Measurements from ENCODE around the gene SPP1.
A peak's percentile ranks its signal among the peaks of the same experiment; 100 is the strongest.
"Not testable (repeated sequence)": the region's sequence is repeated elsewhere in the genome, so short reads cannot be mapped to it uniquely, and the experiment has no call there.

SPP1 gene

GRCh38 chr4:87975466-87975865 is at the start of gene SPP1:
SPP1 (plus strand) TSS chr4:87975714; CDS start chr4:87976896, 1,182 bp downstream.
- DNase-seq (ENCODE audit: low read depth in 2 of 2): peak in 1 of 2 donors; percentile 3

GRCh38 chr4:87926554-87927098 is 48.9 kb upstream of the SPP1 start:
- DNase-seq (ENCODE audit: low read depth in 2 of 2): no peak

- DNase-seq (ENCODE audit: low read depth in 2 of 2): no peak
These were observed 44.9 kb upstream of the SPP1 start for GRCh38 chr4:87930629-87931028.

DNA sequence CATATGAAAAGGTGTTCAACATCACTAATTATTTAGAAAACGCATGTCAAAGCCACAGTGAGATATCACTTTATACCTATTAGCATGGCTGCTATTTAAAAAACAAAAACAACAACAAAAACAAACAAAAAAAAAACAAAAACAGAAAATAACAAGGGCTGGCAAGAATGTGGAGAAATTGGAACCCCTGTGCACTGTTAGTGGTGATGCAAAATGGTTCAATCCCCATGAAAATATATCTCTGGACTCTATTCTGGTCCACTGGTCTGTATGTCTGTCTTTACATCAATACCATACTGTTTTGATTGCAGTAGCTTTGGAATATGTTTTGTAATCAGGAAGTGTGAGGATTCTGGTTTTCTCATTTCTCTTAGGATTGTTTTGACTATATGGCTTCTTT is 43.6 kb upstream of the SPP1 start:
- DNase-seq (ENCODE audit: low read depth in 2 of 2): no peak

GRCh38 chr4:87932718-87933141 is 42.8 kb upstream of the SPP1 start:
- no peak for DNase-seq (ENCODE audit: low read depth in 2 of 2)

GRCh38 chr4:87933337-87933736 is 42.2 kb upstream of the SPP1 start:
- no peak for DNase-seq (ENCODE audit: low read depth in 2 of 2)

- no peak for DNase-seq (ENCODE audit: low read depth in 2 of 2)
These were observed 41.3 kb upstream of the SPP1 start for GRCh38 chr4:87934157-87934704.

DNA sequence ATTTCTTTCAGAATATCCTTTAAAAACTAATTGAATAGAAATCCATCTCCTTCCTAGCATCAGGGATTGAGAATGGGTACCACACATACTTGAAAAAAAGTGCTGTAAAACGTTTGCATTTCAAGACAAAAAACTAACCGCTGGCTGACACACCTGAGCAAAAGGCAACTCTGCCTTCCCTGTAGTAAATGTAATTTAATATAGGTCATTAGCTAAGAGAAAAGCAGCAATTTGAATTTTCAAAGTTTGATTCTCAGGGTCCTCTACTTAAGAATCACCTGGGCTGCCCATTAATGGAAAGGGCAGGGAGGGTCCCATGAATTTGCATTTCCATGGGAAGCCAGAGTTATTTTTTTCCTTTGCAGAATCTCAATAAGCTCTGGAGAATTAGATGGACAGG is 40.5 kb upstream of the SPP1 start:
- no peak for DNase-seq (ENCODE audit: low read depth in 2 of 2)

DNA sequence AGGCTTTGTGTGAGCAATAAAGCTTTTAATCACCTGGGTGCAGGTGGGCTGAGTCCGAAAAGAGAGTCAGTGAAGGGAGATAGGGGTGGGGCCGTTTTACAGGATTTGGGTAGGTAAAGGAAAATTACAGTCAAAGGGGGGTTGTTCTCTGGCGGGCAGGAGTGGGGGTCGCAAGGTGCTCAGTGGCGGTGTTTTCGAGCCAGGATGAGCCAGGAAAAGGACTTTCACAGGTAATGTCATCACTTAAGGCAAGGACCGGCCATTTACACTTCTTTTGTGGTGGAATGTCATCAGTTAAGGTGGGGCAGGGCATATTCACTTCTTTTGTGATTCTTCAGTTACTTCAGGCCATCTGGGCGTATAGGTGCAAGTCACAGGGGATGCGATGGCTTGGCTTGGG is 39.6 kb upstream of the SPP1 start:
- DNase-seq (ENCODE audit: low read depth in 2 of 2): not testable (repeated sequence)

DNA sequence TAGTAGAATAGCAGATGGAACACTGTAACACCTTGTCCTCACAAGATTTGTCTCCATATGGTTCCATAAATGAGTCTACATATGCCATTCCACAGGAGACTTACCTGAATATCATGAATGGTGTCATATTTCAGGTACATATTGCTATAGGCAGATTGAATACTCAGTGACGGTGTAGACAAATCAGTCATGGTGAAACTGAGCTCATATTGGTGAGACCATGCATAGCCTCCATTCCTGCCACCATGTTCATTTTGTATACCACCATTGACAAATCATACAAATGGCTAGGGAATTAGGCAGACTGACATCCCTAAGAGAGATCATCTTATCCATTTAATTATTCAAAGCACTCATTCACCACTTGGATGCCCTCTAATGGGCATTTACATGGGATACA is 38.0 kb upstream of the SPP1 start:
- DNase-seq (ENCODE audit: low read depth in 2 of 2): no peak

DNA sequence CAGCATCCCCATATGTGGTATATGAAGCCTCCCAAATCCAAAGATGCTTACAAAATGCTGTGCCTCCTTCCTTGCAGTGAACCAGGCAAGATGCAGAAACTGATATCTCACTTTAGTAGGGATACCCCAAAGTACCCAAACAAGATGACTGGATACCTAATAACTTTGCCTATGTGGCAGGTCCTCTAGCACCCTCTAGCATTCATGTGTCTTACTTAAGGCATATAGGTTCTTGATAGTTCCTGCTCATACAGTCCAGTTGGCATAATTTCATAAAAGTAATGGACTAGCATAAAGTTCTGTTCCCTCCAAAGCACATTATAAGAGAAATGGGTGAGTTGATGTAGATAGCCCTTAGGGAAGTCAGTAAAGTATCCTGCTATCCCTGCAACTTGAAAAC is 36.8 kb upstream of the SPP1 start:
- no peak for DNase-seq (ENCODE audit: low read depth in 2 of 2)

DNA sequence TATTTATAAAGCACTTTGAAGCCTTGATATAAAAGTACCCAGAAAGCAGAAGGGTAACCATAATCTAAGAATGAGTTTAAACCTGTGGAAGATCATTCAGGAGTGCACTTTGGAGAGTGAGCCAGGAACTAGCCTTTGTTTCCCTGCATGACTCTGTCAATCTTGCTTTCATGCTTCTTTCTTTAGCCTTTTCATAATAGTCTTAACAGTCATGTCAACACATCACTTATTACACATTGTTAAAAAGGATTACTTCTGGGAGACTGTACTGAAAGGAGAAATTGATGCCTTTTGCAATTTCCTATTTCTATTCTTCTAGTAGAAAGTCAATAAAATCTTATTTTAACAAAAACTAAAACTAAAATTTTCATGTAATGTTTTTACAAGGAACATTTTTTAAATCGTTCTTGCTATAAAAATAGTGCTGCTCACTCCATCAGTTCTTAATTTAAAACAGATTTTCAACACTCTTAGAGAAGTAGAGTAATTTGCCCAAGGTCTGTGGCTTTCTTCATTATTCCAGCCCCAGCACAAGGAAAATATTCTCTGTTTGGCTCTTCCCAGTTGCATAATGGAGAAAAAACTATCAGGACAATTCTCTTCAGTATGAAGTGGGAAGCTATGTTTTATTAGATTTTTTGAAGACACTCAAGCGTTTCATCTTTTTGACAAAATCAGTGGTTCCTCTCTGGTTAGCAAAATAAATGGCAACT is 35.4 kb upstream of the SPP1 start:
- no peak for DNase-seq (ENCODE audit: low read depth in 2 of 2)

GRCh38 chr4:87940809-87941208 is 34.7 kb upstream of the SPP1 start:
- DNase-seq (ENCODE audit: low read depth in 2 of 2): not testable (repeated sequence)

GRCh38 chr4:87941537-87942392 is 33.7 kb upstream of the SPP1 start:
- DNase-seq (ENCODE audit: low read depth in 2 of 2): no peak

GRCh38 chr4:87943660-87944149 is 31.8 kb upstream of the SPP1 start:
- no peak for DNase-seq (ENCODE audit: low read depth in 2 of 2)

DNA sequence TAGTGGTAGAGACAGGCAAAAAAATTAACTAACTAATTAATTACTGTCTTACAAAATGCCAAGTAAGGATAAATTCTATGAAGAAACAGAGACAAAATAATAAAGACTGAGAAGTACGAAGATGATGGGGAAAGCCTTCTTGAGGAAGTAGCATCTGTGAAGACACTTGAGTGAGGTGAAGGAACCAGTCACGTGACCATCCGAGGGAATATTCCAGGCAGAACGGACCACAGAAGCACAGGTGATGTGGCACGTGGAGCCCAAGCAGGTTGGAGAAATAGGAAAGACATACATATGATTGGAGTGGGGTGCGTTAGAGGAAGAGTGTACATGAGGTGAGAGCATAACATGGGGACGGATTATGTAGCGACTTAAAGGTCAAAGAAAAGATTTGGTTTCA is 30.5 kb upstream of the SPP1 start:
- no peak for DNase-seq (ENCODE audit: low read depth in 2 of 2)

DNA sequence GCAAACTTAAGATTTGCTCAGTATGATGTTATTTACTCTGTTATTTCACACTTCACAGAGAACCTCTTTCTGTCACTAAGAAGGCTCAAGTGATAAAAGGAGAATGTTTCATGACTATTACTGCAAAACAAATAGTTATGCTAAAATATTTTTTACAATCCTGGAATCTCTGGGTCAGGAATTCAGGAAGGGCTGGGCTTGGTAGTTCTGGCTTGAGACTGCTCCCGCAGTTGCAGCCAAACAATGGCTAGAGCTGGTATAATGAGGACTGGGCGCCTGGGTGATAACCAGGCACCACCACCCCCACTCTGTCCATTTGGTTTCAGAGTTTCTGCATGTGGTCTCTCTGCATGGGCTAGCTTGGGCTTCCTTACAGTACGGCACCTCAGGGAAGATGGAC is 28.7 kb upstream of the SPP1 start:
- no peak for DNase-seq (ENCODE audit: low read depth in 2 of 2)

GRCh38 chr4:87947381-87948160 is 27.9 kb upstream of the SPP1 start:
- DNase-seq (ENCODE audit: low read depth in 2 of 2): no peak

DNA sequence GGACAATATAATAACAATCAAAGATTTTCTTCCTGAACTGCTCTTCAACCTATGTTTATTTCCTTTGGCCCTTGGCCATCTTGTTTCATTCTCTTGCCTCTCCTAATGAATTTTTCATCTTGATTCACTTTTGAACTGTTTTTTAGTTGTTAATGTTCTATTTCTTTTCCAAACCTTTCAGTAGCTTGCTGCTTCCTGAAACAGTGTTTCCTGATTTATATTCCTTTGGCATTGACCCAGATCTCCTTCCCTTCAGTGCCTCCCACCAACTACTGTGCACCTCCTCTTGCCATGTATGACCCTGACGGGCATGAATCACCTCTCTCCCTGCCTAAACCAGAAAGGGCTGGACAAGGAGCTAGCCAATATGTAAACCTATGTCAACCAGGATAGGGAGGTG is 25.6 kb upstream of the SPP1 start:
- DNase-seq (ENCODE audit: low read depth in 2 of 2): no peak

DNA sequence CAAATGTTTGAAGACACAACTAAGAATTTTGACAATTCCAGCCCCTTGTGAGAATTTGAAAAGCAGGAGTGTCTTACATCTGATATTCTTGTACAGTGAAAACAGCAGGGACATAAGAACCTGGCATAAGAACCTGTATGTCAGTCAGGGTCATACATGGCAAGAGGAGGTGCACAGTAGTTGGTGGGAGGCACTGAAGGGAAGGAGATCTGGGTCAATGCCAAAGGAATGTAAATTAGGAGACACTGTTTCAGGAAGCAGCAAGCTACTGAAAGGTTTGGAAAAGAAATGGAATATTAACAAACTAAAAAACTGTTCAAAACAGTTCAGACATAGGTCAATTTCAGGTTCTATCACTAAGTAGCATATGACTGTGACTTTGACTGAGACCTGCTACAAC is 25.0 kb upstream of the SPP1 start:
- no peak for DNase-seq (ENCODE audit: low read depth in 2 of 2)

DNA sequence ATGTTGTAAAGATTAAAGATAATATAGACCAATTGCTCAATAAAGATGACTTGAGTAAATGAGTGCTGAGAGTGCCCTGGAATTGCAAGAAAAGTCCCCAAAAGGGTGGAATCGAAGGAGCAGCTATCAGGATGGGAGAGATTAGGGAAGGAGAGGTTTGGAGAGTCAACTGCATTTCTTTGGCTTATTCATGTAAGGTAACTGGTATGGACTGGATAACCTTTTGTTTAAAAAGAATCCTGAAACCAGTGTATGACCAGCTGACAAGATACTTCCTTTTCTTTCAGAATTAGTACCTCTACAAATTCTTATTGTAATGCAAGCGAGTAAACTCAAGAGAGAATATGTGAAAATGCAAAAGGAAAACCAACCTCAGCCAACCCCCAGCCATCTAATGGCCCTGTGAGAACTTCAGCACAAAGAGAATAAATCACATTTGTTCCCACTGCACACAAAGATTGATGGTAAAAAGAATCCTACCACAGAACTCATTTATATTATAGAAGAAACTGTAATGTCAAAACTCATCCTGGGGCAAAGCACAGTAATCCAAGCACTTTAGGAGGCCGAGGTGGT is 24.5 kb upstream of the SPP1 start:
- no peak for DNase-seq (ENCODE audit: low read depth in 2 of 2)

Measured in stimulated activated CD4-positive, alpha-beta T cell treated with anti-CD3 and anti-CD28 coated beads, Interleukin-1b, Interleukin-23, amount 100 ng/mL, for 4 hours (primary cell).